K562 treated with DMSO at 1 percent for 12 hours (cell line): Measurements from ENCODE around the gene SERPINF2. TPM values are rescaled to one million over a fixed set of nuclear protein-coding genes. Genes with fewer than 3 reads are reported as not detected.

Experiments
- total RNA-seq: library from RNA; unstranded; fragments of 300-600 nt; gene quantifications from 2 replicates; pipeline ENCODE4 v1.2.3, GENCODE V29; 2022; ENCODE audit not compliant: insufficient read depth

Gene SERPINF2
- not detected in 2 replicates for total RNA-seq

GRCh38 chr17:1742371-1743087, at the start of gene SERPINF2:
TSS of gene SERPINF2 (plus strand) at chr17:1742871. CDS start at chr17:1744996, 2,125 bp downstream.

GRCh38 chr17:1709971-1710806, 32.5 kb upstream of the SERPINF2 start, which contains the start of gene TLCD2:
TSS of gene TLCD2 (minus strand) at chr17:1710377. CDS start at chr17:1710242, 135 bp downstream.

GRCh38 chr17:1724351-1724868, 18.3 kb upstream of the SERPINF2 start, which contains the start of gene WDR81:
TSS of gene WDR81 (plus strand) at chr17:1724704. CDS start at chr17:1724960, 256 bp downstream.

Other genes starting within 250 kb of the SERPINF2 start
- 29.7 and 35.1 TPM in 2 replicates for gene INPP5K, start 226.3 kb upstream of the SERPINF2 start, total RNA-seq
- 17.3 and 40.3 TPM in 2 replicates for gene PITPNA, start 180.1 kb upstream of the SERPINF2 start, total RNA-seq
- gene SLC43A2, start 114.0 kb upstream of the SERPINF2 start, total RNA-seq, result 3.5 and 3.6 TPM in 2 replicates
- 3.1 and 4.3 TPM in 2 replicates for gene SCARF1, start 97.1 kb upstream of the SERPINF2 start, total RNA-seq
- gene RILP, start 93.0 kb upstream of the SERPINF2 start, total RNA-seq, result 36.3 and 50.8 TPM in 2 replicates
- 71.5 and 159 TPM in 2 replicates for gene PRPF8, start 58.0 kb upstream of the SERPINF2 start, total RNA-seq
- 0.90 and 1.8 TPM in 2 replicates for gene TLCD2, start 32.5 kb upstream of the SERPINF2 start, total RNA-seq
- 11.0 and 19.9 TPM in 2 replicates for gene WDR81, start 18.2 kb upstream of the SERPINF2 start, total RNA-seq
- 58.4 and 68.3 TPM in 2 replicates for gene SERPINF1, start 19.2 kb downstream of the SERPINF2 start, total RNA-seq
- gene SMYD4, start 87.0 kb downstream of the SERPINF2 start, total RNA-seq, result 4.2 and 14.3 TPM in 2 replicates
- gene RPA1, start 87.1 kb downstream of the SERPINF2 start, total RNA-seq, result 32.9 and 59.2 TPM in 2 replicates